HUDEP-2 (cell line): ENCODE results near the gene ATP1A4.
A peak's percentile ranks its signal among the peaks of the same experiment; 100 is the strongest.
"Not testable (repeated sequence)": the region's sequence is repeated elsewhere in the genome, so short reads cannot be mapped to it uniquely, and the experiment has no call there.

ENCODE experiments used
- DNase-seq, 76 experiments: peaks; one replicate each; lab custom pipeline; 2025; ENCODE audit not compliant: unreplicated experiment in 76 of 76; lab: John Stamatoyannopoulos, UW

Gene ATP1A4

GRCh38 chr1:160151303-160151702, at the start of gene ATP1A4:
ATP1A4 (plus strand) TSS chr1:160151603; CDS start chr1:160152041, 438 bp downstream.
- no peak for DNase-seq

GRCh38 chr1:160101717-160102522, 49.5 kb upstream of the ATP1A4 start:
- DNase-seq: peak in 1 of 76 experiments; percentile 3

- DNase-seq: no peak
These were observed 47.6 kb upstream of the ATP1A4 start for GRCh38 chr1:160103658-160104408.

DNA sequence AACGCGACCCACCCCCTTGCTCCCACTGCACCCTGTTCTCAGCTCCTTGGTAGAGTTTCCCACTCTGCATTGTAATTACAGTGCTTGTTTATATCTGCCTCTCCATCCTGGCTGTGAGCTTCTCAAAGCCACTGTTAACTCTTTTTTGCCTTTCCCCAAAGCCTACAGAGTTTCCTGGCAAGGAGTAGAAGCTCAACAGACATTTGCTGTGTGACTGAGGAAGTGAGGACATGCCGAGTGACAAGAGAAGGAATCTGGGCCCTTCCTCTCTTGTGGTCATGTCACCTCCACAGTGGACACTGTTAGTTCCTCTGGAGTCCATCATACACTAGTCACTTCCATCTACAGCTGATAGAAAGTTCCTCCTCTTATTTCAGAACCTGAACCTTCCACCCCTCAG, 46.9 kb upstream of the ATP1A4 start:
- no peak for DNase-seq

- no peak for DNase-seq
These were observed 46.2 kb upstream of the ATP1A4 start for GRCh38 chr1:160105155-160105554.

- no peak for DNase-seq
These were observed 43.9 kb upstream of the ATP1A4 start for GRCh38 chr1:160107512-160107911.

DNA sequence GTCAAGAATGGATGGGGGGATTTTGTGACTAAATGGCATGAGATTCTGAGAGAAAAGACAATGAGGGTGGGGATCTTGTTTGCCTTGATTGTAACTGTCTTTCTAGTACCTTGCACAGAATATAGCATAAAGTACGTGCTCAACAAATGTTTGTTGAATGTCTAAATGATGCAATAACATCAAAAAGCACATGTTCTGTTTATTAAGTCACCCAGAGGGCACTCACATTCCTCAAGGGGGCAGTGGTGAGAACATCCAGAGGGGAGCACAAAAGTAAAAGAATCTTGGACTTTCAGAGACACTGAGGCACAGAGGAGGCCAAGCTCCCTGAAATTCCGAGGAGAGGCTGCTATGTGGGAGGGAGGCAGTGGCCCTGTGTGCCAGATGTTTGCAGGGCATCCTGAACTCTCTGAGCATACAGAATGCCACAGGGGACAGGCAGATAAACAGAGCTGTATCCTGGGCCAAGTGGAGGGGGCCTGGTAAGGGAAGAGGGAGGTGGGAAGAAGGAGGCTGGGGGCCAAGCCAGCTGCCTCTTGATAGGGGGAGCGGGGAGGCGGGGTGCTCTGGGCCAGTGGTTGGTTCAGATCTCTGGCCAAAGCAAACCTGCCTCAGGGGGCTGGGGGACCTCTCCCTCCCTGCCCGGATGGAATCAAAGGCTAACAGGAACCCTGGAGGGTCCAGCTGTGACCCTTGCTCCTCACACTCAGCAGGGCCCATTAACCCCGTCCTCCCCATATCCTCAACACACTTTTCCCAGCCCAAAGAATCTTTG, 42.3 kb upstream of the ATP1A4 start:
- peak in 35 of 76 experiments; percentile 3 to 54 (median 18) for DNase-seq

DNA sequence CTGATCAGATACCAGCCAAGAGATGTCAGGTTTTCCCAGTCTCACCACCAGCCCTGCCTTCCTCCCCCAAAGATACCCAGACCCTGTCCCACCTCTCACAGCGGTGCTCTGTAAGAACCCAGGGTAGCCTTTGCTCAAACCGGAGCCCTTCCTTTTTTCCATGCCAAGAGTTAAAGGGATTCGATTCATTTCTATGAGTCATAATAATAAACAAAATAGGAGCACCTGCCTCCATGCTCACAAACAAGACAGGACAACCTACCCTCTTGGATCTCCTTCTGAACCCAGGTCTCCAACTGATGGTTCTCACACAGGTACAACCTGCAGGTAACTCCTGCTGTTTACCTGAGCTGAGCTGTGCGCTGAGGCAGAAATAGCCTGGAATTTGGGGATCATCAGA, 41.7 kb upstream of the ATP1A4 start:
- no peak for DNase-seq

DNA sequence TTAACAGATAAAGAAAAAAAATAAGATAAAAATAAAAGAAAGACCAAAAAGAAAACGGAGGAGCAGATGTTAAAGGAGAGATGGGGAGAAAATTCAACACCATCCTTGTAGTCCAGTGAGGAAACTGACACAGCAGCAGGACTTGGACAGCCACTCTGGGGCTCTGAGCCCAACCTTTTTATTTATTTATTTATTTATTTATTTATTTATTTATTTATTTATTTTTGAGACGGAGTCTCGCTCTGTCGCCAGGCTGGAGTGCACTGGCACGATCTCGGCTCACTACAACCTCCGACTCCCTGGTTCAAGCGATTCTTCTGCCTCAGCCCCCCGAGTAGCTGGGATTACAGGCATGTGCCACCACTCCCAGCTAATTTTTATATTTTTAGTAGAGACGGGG, 39.9 kb upstream of the ATP1A4 start:
- not testable (repeated sequence) for DNase-seq

DNA sequence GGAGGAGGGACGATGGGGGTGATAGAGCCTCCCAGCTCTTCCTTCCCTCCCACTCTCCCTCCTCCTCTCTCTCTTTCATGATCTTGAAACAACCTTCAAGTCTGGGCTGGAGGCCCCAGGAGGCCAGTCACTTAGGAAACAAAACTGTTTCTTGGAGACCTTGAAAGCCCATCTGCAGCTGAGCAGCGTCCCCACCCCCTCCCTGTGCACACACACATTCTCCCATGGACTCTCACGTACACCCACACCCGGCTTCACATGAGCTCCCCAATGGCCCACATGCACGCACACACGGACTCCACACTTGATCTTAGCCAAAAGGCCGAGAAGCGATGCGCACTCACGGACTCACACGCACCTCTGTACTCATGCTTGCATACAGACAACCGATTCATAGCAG, 39.0 kb upstream of the ATP1A4 start:
- DNase-seq: no peak

- DNase-seq: no peak
These were observed 38.0 kb upstream of the ATP1A4 start for GRCh38 chr1:160113407-160113806.

DNA sequence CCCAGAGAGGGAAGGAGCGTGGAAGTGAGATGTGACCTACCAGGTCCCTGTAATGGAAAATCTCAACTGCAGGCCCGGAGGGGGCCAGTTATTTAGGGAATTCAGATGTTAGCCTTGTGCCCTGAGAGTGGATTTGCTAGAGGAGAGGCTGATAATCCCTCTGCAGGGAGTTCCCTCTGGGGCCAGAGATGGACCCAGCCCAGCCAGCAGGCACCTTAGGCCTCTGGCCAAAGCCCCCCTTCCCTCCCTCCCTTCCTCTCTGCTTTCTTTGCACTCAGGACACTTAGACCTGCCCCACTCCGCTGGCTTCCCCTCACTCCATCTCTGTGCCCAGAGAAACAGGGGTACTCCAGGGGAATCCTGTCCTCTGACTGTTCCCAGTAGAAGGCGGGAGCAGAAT, 37.3 kb upstream of the ATP1A4 start:
- DNase-seq: no peak

DNA sequence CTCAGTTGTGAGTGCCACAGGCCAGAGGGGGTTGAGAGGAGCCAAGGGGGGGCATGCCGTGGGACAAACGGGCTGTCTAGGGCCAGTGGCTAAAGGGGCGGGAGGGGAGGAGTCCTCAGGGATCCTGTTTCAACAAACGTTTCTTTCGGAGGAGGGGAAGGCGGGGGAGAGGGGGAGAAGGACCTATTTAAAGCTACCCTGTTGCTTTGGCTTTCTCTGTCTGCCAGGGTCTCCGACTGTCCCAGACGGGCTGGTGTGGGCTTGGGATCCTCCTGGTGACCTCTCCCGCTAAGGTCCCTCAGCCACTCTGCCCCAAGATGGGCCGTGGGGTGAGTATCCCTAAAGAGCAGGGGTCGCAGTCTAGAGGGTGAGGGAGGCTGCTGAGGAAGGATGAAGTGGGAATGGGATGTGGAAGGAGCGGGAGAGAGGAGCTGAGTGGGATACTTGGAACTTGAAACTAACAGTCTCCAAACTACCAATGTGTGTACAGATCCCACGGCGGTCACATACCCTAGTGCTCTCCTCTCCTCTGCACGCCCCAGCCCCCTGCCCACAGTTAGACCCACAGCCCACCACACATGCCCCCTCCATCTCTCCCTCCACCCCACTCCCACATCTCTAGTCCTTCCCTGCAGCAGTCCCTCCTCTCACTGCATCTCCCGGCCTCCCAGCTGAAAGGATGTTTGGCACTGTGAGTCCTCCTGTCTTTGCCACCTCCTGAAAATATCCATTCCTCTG, 35.7 kb upstream of the ATP1A4 start, which contains the start of gene ATP1A2:
Gene ATP1A2 (plus strand): TSS at position 215 of the 738 bp plus-strand sequence. CDS start 103 bp downstream, at position 318.
- no peak for DNase-seq

GRCh38 chr1:160116283-160117147, 34.9 kb upstream of the ATP1A4 start:
- no peak for DNase-seq

- no peak for DNase-seq
These were observed 34.1 kb upstream of the ATP1A4 start for GRCh38 chr1:160117300-160117699.

DNA sequence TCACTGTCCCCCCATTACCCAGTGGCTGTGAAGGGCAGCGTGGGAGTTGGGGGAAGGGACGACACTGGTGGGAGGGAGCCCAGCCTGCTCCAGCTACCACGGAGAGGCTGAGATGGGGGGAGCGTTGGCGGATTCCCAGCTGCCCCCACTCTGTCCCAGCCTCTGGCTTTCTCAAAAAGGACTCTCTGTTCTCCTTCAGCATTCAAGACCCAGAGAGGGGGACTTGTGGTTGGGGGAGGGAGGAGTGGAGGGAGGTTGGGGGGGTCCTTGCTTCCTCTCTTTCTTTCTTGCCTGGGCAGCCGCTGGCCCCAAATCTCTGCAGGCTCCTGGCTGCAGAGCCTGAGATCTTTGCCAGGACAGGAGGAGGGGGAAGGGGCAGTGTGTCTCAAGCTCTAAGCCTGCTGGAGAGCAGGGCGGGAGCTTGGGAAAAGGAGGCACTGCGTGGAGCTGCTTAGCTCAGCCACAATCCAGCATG, 33.7 kb upstream of the ATP1A4 start:
- no peak for DNase-seq

DNA sequence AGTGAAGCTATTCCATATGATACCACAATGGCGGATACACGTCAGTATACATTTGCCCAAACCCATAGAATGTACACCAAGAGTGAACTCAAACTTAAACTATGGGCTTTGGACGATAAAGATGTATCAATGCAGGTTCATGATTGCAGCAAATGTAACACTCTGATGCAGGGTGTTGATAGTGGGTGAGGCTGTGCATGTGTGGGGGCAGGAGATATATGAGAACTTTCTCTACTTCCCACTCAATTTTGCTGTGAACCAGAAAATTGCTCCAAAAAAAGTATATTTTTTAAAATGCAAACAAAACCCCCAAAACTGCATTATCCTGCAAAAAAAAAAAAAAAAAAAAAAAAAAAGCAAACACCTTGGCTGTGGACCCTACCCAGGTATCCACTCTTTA, 32.5 kb upstream of the ATP1A4 start:
- DNase-seq: no peak

- no peak for DNase-seq
These were observed 30.6 kb upstream of the ATP1A4 start for GRCh38 chr1:160120797-160121196.

GRCh38 chr1:160121388-160121787, 30.0 kb upstream of the ATP1A4 start:
- DNase-seq: no peak
